ENCODE measurements around the gene CITED4. TPM values are rescaled to one million over a fixed set of nuclear protein-coding genes. Genes with fewer than 3 reads are reported as not detected.

Gene CITED4
- total RNA-seq, 2 experiments from 2014 or later: 6.7 to 7.4 TPM

- intact Hi-C loops (cut with micrococcal nuclease): no loop called here
- Mint-ChIP-seq H3K4me3 (no peak overlapping the region), H3K27ac (no peak overlapping the region), H3K27me3 (peaks cover 16% of the 10 kb centered on the region), H3K36me3 (ENCODE audit: low read depth) (peaks cover 6% of the 10 kb centered on the region), H3K9me3 (peaks cover 13% of the 10 kb centered on the region), H3K4me1 (ENCODE audit: low read depth) (peaks cover 28% of the 10 kb centered on the region)
- no peak for ATAC-seq
- ChIA-PET POLR2A (no interaction called here), CTCF (no interaction called here)
- no peak for DNase-seq
- TF ChIP-seq, protein P1, sequence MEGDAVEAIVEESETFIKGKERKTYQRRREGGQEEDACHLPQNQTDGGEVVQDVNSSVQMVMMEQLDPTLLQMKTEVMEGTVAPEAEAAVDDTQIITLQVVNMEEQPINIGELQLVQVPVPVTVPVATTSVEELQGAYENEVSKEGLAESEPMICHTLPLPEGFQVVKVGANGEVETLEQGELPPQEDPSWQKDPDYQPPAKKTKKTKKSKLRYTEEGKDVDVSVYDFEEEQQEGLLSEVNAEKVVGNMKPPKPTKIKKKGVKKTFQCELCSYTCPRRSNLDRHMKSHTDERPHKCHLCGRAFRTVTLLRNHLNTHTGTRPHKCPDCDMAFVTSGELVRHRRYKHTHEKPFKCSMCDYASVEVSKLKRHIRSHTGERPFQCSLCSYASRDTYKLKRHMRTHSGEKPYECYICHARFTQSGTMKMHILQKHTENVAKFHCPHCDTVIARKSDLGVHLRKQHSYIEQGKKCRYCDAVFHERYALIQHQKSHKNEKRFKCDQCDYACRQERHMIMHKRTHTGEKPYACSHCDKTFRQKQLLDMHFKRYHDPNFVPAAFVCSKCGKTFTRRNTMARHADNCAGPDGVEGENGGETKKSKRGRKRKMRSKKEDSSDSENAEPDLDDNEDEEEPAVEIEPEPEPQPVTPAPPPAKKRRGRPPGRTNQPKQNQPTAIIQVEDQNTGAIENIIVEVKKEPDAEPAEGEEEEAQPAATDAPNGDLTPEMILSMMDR (IDR thresholded peaks at IDR 0.05): no peak
Measured at GRCh38 chr1:40879482-40880175, 17.5 kb upstream of the CITED4 start.

GRCh38 chr1:40878906-40879305 is 16.7 kb upstream of the CITED4 start:
- TF ChIP-seq, protein P1 (IDR thresholded peaks at IDR 0.05): no peak
- H3K4me1 Mint-ChIP-seq (ENCODE audit: low read depth): peaks cover 30% of the 10 kb centered on the region
- no peak overlapping the region for H3K4me3 Mint-ChIP-seq
- peaks cover 13% of the 10 kb centered on the region for H3K27me3 Mint-ChIP-seq
- no peak for ATAC-seq
- no peak for DNase-seq
- H3K27ac Mint-ChIP-seq: no peak overlapping the region
- peaks cover 13% of the 10 kb centered on the region for H3K9me3 Mint-ChIP-seq
- H3K36me3 Mint-ChIP-seq (ENCODE audit: low read depth): peaks cover 6% of the 10 kb centered on the region
- ChIA-PET POLR2A (interaction anchor here (0.6 kb wide), 1 partner anchor 435 kb away, joined by 3 read pairs; no protein-coding TSS in a partner anchor), CTCF (no interaction called here)
- intact Hi-C loops (cut with micrococcal nuclease): no loop called here

GRCh38 chr1:40877698-40878097 is 15.5 kb upstream of the CITED4 start:
- ATAC-seq: no peak
- Mint-ChIP-seq H3K4me1 (ENCODE audit: low read depth) (peaks cover 33% of the 10 kb centered on the region), H3K36me3 (ENCODE audit: low read depth) (peaks cover 6% of the 10 kb centered on the region), H3K9me3 (peaks cover 13% of the 10 kb centered on the region), H3K4me3 (no peak overlapping the region), H3K27ac (no peak overlapping the region), H3K27me3 (peaks cover 6% of the 10 kb centered on the region)
- intact Hi-C loops (cut with micrococcal nuclease): no loop called here
- ChIA-PET POLR2A (interaction anchor here (0.7 to 1.0 kb wide), 2 partner anchors 113 to 186 kb away, joined by 3 to 4 read pairs; partner anchors contain the start of gene NFYC), CTCF (interaction anchor here (1.9 to 2.3 kb wide), 2 partner anchors 71 to 74 kb away, joined by 5 to 9 read pairs; no protein-coding TSS in a partner anchor)
- TF ChIP-seq, protein P1 (IDR thresholded peaks at IDR 0.05): no peak
- peak; percentile 27 for DNase-seq

- H3K4me3 Mint-ChIP-seq: no peak overlapping the region
- intact Hi-C loops (cut with micrococcal nuclease): no loop called here
- peaks cover 1% of the 10 kb centered on the region for H3K27me3 Mint-ChIP-seq
- peaks cover 33% of the 10 kb centered on the region for H3K4me1 Mint-ChIP-seq (ENCODE audit: low read depth)
- ATAC-seq: no peak
- TF ChIP-seq, protein P1 (IDR thresholded peaks at IDR 0.05): no peak
- ChIA-PET POLR2A (no interaction called here), CTCF (interaction anchor here (1.1 to 3.9 kb wide), 5 partner anchors 15 to 103 kb away, joined by 5 to 14 read pairs (median 6); partner anchors contain the start of gene CITED4)
- H3K27ac Mint-ChIP-seq: peak overlapping the region; percentile 34
- no peak for DNase-seq
- H3K9me3 Mint-ChIP-seq: peaks cover 13% of the 10 kb centered on the region
- H3K36me3 Mint-ChIP-seq (ENCODE audit: low read depth): peaks cover 6% of the 10 kb centered on the region
Measured at GRCh38 chr1:40876891-40877290, 14.7 kb upstream of the CITED4 start.

- Mint-ChIP-seq H3K4me3 (no peak overlapping the region), H3K9me3 (peaks cover 13% of the 10 kb centered on the region), H3K27me3 (peaks cover 1% of the 10 kb centered on the region), H3K36me3 (ENCODE audit: low read depth) (peaks cover 6% of the 10 kb centered on the region), H3K4me1 (ENCODE audit: low read depth) (peaks cover 33% of the 10 kb centered on the region), H3K27ac (no peak overlapping the region)
- TF ChIP-seq, protein P1 (IDR thresholded peaks at IDR 0.05): no peak
- ATAC-seq (no peak), DNase-seq (no peak)
- intact Hi-C loops (cut with micrococcal nuclease): no loop called here
- ChIA-PET POLR2A (interaction anchor here (0.7 to 0.8 kb wide), 2 partner anchors 14 to 74 kb away, joined by 3 to 4 read pairs; partner anchors contain the start of gene CITED4), CTCF (interaction anchor here (0.9 to 3.9 kb wide), 9 partner anchors 12 to 102 kb away, joined by 3 to 14 read pairs (median 5); partner anchors contain the start of gene CITED4)
Measured at GRCh38 chr1:40876436-40876761, 14.2 kb upstream of the CITED4 start.
